IMR-90 (cell line): ENCODE results near the gene C14orf93. TPM values are rescaled to one million over a fixed set of nuclear protein-coding genes. Genes with fewer than 3 reads are reported as not detected.

Experiments
- ATAC-seq: fragments of 200-7000 bp; cut with Tn5 transposase; 2 replicates; pipeline ENCODE4 v1.9.1; 2020; ENCODE audit warnings: low read depth, mild to moderate bottlenecking, moderate library complexity
- BruUV-seq: library from RNA; stranded (reverse); fragments of 400-500 nt; replicated peaks from 2 replicates; lab custom pipeline; 2021; lab: Mats Ljungman, UMichigan
- CTCF ChIA-PET: fragments of 300-600 bp; formaldehyde crosslinking; extraction: SDS; loops from one replicate; lab custom pipeline; 2021; ENCODE audit warnings: antibody characterized with exemption; lab: Yijun Ruan, JAX
- POLR2A ChIA-PET: fragments of 300-600 bp; sonication (Branson Sonifier 250); formaldehyde crosslinking; loops from one replicate; lab custom pipeline; 2022; ENCODE audit warnings: antibody characterized with exemption; ENCODE audit not compliant: unreplicated experiment; lab: Charles Lee
- DNase-seq: peaks from one replicate; pipeline ENCODE4 v3.0.0; 2013
- H2AFZ ChIP-seq: replicated peaks from 2 replicates; pipeline ENCODE3; 2013; ENCODE audit warnings: low read length, mild to moderate bottlenecking; ENCODE audit not compliant: poor library complexity
- H2AK5ac ChIP-seq: 2 replicates; pipeline ENCODE4 v1.6.1; 2013; ENCODE audit warnings: low read depth, low read length, inconsistent platforms
- H2AK9ac ChIP-seq: replicated peaks from 2 replicates; pipeline ENCODE3; 2013; ENCODE audit warnings: mild to moderate bottlenecking, low read depth, low read length, moderate library complexity; ENCODE audit not compliant: poor library complexity
- H2BK120ac ChIP-seq: 2 replicates; pipeline ENCODE4 v1.6.1; 2013; ENCODE audit warnings: low read depth, low read length, inconsistent platforms
- H2BK15ac ChIP-seq: 3 replicates; pipeline ENCODE4 v1.6.1; 2013; ENCODE audit warnings: low read depth, low read length, inconsistent platforms
- H2BK20ac ChIP-seq: 2 replicates; pipeline ENCODE4 v1.6.1; 2013; ENCODE audit warnings: low read depth, mild to moderate bottlenecking, inconsistent platforms, low read length, moderate library complexity
- H2BK5ac ChIP-seq: 2 replicates; pipeline ENCODE4 v1.6.1; 2013; ENCODE audit warnings: mild to moderate bottlenecking, low read depth, low read length, inconsistent platforms; ENCODE audit not compliant: poor library complexity, severe bottlenecking
- H3K14ac ChIP-seq: replicated peaks from 2 replicates; pipeline ENCODE4 v1.6.1; 2013; ENCODE audit warnings: low read depth, low read length, inconsistent platforms
- H3K18ac ChIP-seq: 2 replicates; pipeline ENCODE4 v1.6.1; 2013; ENCODE audit warnings: low read depth, low read length, control low read depth
- H3K23ac ChIP-seq: 2 replicates; pipeline ENCODE4 v1.6.1; 2013; ENCODE audit warnings: low read depth, low read length, inconsistent platforms
- H3K27ac ChIP-seq: 2 replicates; pipeline ENCODE4 v1.5.1; 2013; ENCODE audit warnings: mild to moderate bottlenecking, control low read depth, low read length; ENCODE audit not compliant: insufficient read depth
- H3K27me3 ChIP-seq: 2 replicates; pipeline ENCODE4 v1.6.1; 2013; ENCODE audit warnings: low read length; ENCODE audit not compliant: control insufficient read depth, insufficient read depth
- H3K36me3 ChIP-seq: 2 replicates; pipeline ENCODE4 v1.6.1; 2013; ENCODE audit warnings: low read length, mixed read lengths; ENCODE audit not compliant: control insufficient read depth, insufficient read depth
- H3K4ac ChIP-seq: 2 replicates; pipeline ENCODE4 v1.6.1; 2013; ENCODE audit warnings: low read depth, low read length, inconsistent platforms
- H3K4me1 ChIP-seq: 2 replicates; pipeline ENCODE4 v1.6.1; 2013; ENCODE audit warnings: low read length, mixed read lengths; ENCODE audit not compliant: control insufficient read depth, insufficient read depth
- H3K4me2 ChIP-seq: 2 replicates; pipeline ENCODE4 v1.6.1; 2013; ENCODE audit warnings: low read depth, mild to moderate bottlenecking, control low read depth, low read length, moderate library complexity
- H3K4me3 ChIP-seq: 2 replicates; pipeline ENCODE4 v1.5.1; 2013; ENCODE audit warnings: low read depth, mild to moderate bottlenecking, control low read depth, low read length, moderate library complexity; ENCODE audit not compliant: insufficient read depth
- H3K56ac ChIP-seq: 2 replicates; pipeline ENCODE4 v1.6.1; 2013; ENCODE audit warnings: low read length, inconsistent platforms; ENCODE audit not compliant: insufficient read depth; ENCODE audit errors: extremely low read depth
- H3K79me1 ChIP-seq, 2 experiments: 2 replicates each; pipeline ENCODE4 v1.6.1; 2013; ENCODE audit warnings: low read length in 2 of 2, inconsistent platforms in 1 of 2, low read depth in 1 of 2
- H3K9ac ChIP-seq: 2 replicates; pipeline ENCODE4 v1.6.1; 2013; ENCODE audit warnings: low read depth, low read length, control low read depth
- H3K9me1 ChIP-seq: 2 replicates; pipeline ENCODE4 v1.6.1; 2013; ENCODE audit warnings: low read length, inconsistent platforms; ENCODE audit not compliant: insufficient read depth
- H3K9me3 ChIP-seq: 2 replicates; pipeline ENCODE4 v1.6.1; 2013; ENCODE audit warnings: low read length; ENCODE audit not compliant: control insufficient read depth, insufficient read depth
- H4K20me1 ChIP-seq: 2 replicates; pipeline ENCODE4 v1.6.1; 2013; ENCODE audit warnings: low read length, inconsistent platforms; ENCODE audit not compliant: insufficient read depth
- H4K5ac ChIP-seq: 2 replicates; pipeline ENCODE4 v1.6.1; 2013; ENCODE audit warnings: mild to moderate bottlenecking, low read depth, low read length, control low read depth
- H4K8ac ChIP-seq, 2 experiments: 2 replicates each; pipeline ENCODE4 v1.6.1; 2013; ENCODE audit warnings: low read depth in 2 of 2, low read length in 2 of 2, control low read depth in 1 of 2, inconsistent platforms in 1 of 2
- H4K91ac ChIP-seq: 2 replicates; pipeline ENCODE4 v1.6.1; 2013; ENCODE audit warnings: low read depth, low read length, inconsistent platforms; ENCODE audit not compliant: insufficient read depth
- NFE2L2 ChIP-seq: fragments of 150-350 bp; IDR thresholded peaks from 2 replicates; pipeline ENCODE4 v1.6.1; 2016; ENCODE audit warnings: low read depth, mild to moderate bottlenecking, low read length
- POLR2A ChIP-seq: IDR thresholded peaks from 2 replicates; pipeline ENCODE4 v1.6.1; 2012; ENCODE audit warnings: mild to moderate bottlenecking, low read depth, low read length
- WGBS, 2 experiments: methylation state at CpG; one replicate each; pipeline versions ENCODE4 v1.1.5 to v1.1.7; 2013; ENCODE audit warnings: missing lambda C conversion rate in 2 of 2; ENCODE audit not compliant: insufficient read length in 1 of 2; ENCODE audit errors: extremely low coverage in 2 of 2; 5-methylcytosine and 5-hydroxymethylcytosine counted together
- dilution Hi-C: fragments of 300-500 bp; cut with HindIII; formaldehyde crosslinking; loops from one replicate; pipeline ENCODE4 v1.14.3; 2018; ENCODE audit warnings: low sequenced_read_pairs; ENCODE audit not compliant: unreplicated experiment
- in situ Hi-C: fragments of 300-500 bp; cut with MboI; formaldehyde crosslinking; loops from 3 replicates; pipeline ENCODE4 v1.14.3; 2019; ENCODE audit warnings: low sequenced_read_pairs, inconsistent platforms, mixed read lengths
- intact Hi-C: fragments of 100-400 bp; cut with micrococcal nuclease; formaldehyde crosslinking; loops from 2 replicates; pipeline ENCODE4 v1.10.0; 2022
- polyA plus RNA-seq, 3 experiments: library from polyadenylated mRNA; depleted of rRNA; stranded (reverse); fragments of >200 nt; gene quantifications; 2 replicates each; pipeline ENCODE4 v1.2.3, GENCODE V29; 2012; ENCODE audit warnings: low replicate concordance in 1 of 3
- total RNA-seq: library from RNA; depleted of rRNA; stranded (reverse); fragments of >200 nt; gene quantifications from 2 replicates; pipeline ENCODE4 v1.2.3, GENCODE V29; 2012

C14orf93 gene
- total and polyA plus RNA-seq, 2 of the 4 experiments (the other 2 are of a cell fraction): 5.4 to 5.7 TPM

DNA sequence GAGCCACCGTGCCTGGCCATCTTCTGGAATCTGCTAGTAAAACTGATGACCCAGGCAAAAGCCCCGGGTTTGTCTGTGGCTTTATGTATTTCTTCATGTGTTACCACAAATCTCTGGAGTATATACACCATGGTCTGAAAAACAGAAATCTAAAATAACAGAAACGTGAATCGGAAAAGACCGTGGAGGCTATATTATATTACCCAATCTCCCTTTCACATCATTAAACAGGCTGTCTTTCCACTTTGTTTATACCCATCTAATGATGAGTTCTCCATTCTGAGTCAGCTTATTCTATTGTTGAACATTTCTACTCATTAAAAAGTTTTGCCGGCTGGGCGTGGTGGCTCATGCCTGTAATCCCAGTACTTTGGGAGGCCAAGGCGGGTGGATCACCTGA, 18.1 kb downstream of the C14orf93 start:
- Histone ChIP-seq H3K18ac (no peak overlapping the region), H4K91ac (no peak overlapping the region), H2BK15ac (no peak overlapping the region), H4K8ac (no peak overlapping the region), H3K9me3 (no peaks in the 10 kb centered on the region), H2BK5ac (no peak overlapping the region), H2AK9ac (no peak overlapping the region), H4K20me1 (no peaks in the 10 kb centered on the region), H3K4ac (no peak overlapping the region), H2BK120ac (no peak overlapping the region), H3K27me3 (no peaks in the 10 kb centered on the region; the same call in 1 of the 2 replicates), H2AFZ (no peak overlapping the region), H3K56ac (no peak overlapping the region), H3K4me3 (no peak overlapping the region), H4K5ac (no peak overlapping the region), H3K9ac (no peak overlapping the region), H2AK5ac (no peak overlapping the region), H2BK20ac (no peak overlapping the region), H3K4me2 (no peak overlapping the region), H3K79me1 (no peaks in the 10 kb centered on the region), H3K4me1 (peaks cover 4% of the 10 kb centered on the region), H3K27ac (no peak overlapping the region), H3K9me1 (no peaks in the 10 kb centered on the region; the same call in 1 of the 2 replicates), H3K23ac (no peak overlapping the region), H3K14ac (no peak overlapping the region), H3K36me3 (no peaks in the 10 kb centered on the region)
- in situ Hi-C loops (loop anchor here (5.0 kb wide), 1 partner anchor 60 kb away; no protein-coding TSS in a partner anchor), intact Hi-C loops (no loop called here), dilution Hi-C loops (no loop called here)
- 80% methylated on average over 6 of the region's 8 CpGs; no CpG with 5 or more reads in 1 of the 2 experiments for WGBS, 2 experiments
- ATAC-seq (no peak), DNase-seq (no peak)
- CTCF ChIA-PET: interaction anchor here (1.2 kb wide), 1 partner anchor 77 kb away, joined by 4 read pairs; no protein-coding TSS in a partner anchor
- TF ChIP-seq POLR2A (no peak), NFE2L2 (no peak)
- BruUV-seq: no TSS peak
- POLR2A ChIA-PET: no interaction called here
